Psoas muscle (tissue), 8 donors: ENCODE measurements around the gene SLC9A7. TPM values are rescaled to one million over a fixed set of nuclear protein-coding genes. Genes with fewer than 3 reads are reported as not detected.

Experiments used
- ATAC-seq, 4 donors: fragments of 200-7000 bp; cut with Tn5 transposase; one replicate each; pipeline ENCODE4 v1.9.1; 2020; ENCODE audit warnings: moderate library complexity in 3 of 4, mild to moderate bottlenecking in 2 of 4
- DNase-seq, 2 donors: peaks; one replicate each; pipeline ENCODE4 v3.0.0-alpha.2; 2020
- H3K27ac ChIP-seq: fragments of 200-600 bp; one replicate; pipeline ENCODE4 v1.8.0; 2022
- H3K27me3 ChIP-seq, 3 donors: fragments of 200-600 bp in 1 of 3; one replicate each; pipeline versions ENCODE4 v1.6.1 to v1.8.0; 2013 to 2022; ENCODE audit warnings: low read length in 2 of 3, mild to moderate bottlenecking in 2 of 3, moderate library complexity in 1 of 3; ENCODE audit not compliant: insufficient read depth in 3 of 3
- H3K36me3 ChIP-seq, 2 donors: fragments of 200-600 bp in 1 of 2; one replicate each; pipeline versions ENCODE4 v1.6.1 to v1.8.0; 2013 to 2022; ENCODE audit warnings: low read depth in 1 of 2, mild to moderate bottlenecking in 1 of 2, moderate library complexity in 1 of 2; ENCODE audit not compliant: insufficient read depth in 1 of 2
- H3K4me1 ChIP-seq: fragments of 200-600 bp; one replicate; pipeline ENCODE4 v1.8.0; 2022
- H3K4me3 ChIP-seq: fragments of 200-600 bp; one replicate; pipeline ENCODE4 v1.8.0; 2022; ENCODE audit warnings: mild to moderate bottlenecking
- H3K9me3 ChIP-seq: fragments of 200-600 bp; one replicate; pipeline ENCODE4 v1.8.0; 2022
- WGBS, 3 donors: extraction: QIAGEN DNeasy Blood & Tissue Kit; methylation state at CpG; one replicate each; pipeline versions ENCODE4 v1.1.6 to v1.1.7; 2013; 5-methylcytosine and 5-hydroxymethylcytosine counted together
- intact Hi-C, 2 donors: fragments of 100-400 bp; cut with DNase I; formaldehyde crosslinking; loops; one replicate each; pipeline versions ENCODE4 v1.11.0 to v1.14.2; 2022
- polyA plus RNA-seq, 3 donors: library from polyadenylated mRNA; stranded (reverse); fragments of 200-250 nt; gene quantifications; one replicate each; pipeline ENCODE4 v1.2.3, GENCODE V29; 2013
- total RNA-seq, 4 donors: library from RNA; stranded (reverse); fragmentation: NEBNext Ultra II Directional in 2 of 4; extraction: Animal tissue kit (Norgen Biotek cat#: 25700) in 2 of 4; gene quantifications; one replicate each; pipeline versions ENCODE4 v1.2.1 to v1.2.4, GENCODE V29; 2021 to 2023
- TF ChIP-seq, protein P1 (sequence below): fragments of 200-600 bp; IDR thresholded peaks from one replicate; pipeline ENCODE4 v1.8.0; 2022; ENCODE audit warnings: antibody characterized with exemption
- donor health status: healthy with polysubstance abuse.
- donor health status: DM: no; HTN: no; CAD: no; lungs with moderate emphysema.
- donor health status: Bipolar disorder and iron deficiency.
- donor health status: healthy.
- donor health status: DM: yes; HTN: yes; CAD: no.
- donor health status: DM: no; HTN: no; CAD: no.
- donor health status: DM: no; HTN: no; CAD: no.
- donor health status: DM: yes; HTN: yes; CAD: no.

Gene SLC9A7
- total and polyA plus RNA-seq, 7 donors, result 1.5 to 14.0 (median 8.2) TPM

DNA sequence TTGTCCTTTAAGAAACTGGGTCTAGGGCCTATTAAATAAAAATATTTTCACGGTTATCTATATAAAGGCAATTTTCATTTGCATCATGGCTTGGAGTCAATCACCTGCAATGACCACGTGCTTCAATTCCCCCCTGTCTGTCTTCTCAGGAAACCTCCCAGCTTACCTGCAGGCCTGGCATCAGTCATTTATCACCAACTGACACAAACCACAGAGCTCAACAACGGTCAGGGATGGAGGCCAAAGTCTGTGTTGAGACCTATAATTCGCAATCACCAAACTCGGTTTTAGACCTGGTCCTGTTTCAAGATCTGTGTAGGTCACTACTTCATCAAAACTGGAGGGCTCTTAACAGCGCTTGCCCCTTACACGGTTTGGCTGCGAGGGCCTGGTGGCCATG, 1.9 kb downstream of the SLC9A7 start:
- H3K27me3 ChIP-seq, result peaks cover 0 to 9% (median 0%) of the 10 kb centered on the region in 3 donors
- no peak for ATAC-seq
- no peak overlapping the region for H3K4me3 ChIP-seq
- no peaks in the 10 kb centered on the region for H3K9me3 ChIP-seq
- TF ChIP-seq, protein P1, sequence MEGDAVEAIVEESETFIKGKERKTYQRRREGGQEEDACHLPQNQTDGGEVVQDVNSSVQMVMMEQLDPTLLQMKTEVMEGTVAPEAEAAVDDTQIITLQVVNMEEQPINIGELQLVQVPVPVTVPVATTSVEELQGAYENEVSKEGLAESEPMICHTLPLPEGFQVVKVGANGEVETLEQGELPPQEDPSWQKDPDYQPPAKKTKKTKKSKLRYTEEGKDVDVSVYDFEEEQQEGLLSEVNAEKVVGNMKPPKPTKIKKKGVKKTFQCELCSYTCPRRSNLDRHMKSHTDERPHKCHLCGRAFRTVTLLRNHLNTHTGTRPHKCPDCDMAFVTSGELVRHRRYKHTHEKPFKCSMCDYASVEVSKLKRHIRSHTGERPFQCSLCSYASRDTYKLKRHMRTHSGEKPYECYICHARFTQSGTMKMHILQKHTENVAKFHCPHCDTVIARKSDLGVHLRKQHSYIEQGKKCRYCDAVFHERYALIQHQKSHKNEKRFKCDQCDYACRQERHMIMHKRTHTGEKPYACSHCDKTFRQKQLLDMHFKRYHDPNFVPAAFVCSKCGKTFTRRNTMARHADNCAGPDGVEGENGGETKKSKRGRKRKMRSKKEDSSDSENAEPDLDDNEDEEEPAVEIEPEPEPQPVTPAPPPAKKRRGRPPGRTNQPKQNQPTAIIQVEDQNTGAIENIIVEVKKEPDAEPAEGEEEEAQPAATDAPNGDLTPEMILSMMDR, result no peak
- no peak for DNase-seq
- no peaks in the 10 kb centered on the region for H3K36me3 ChIP-seq
- intact Hi-C loops, result loop anchor here in 1 of 2 donors (5.0 kb wide), 1 partner anchor 335 kb away; no protein-coding TSS in a partner anchor
- no peaks in the 10 kb centered on the region for H3K4me1 ChIP-seq
- H3K27ac ChIP-seq, result no peak overlapping the region
- 54 to 69% (median 60%) methylated on average over 8 of the region's 8 CpGs for WGBS, 3 donors

- TF ChIP-seq, protein P1, result no peak
- Histone ChIP-seq H3K27me3 (peaks cover 0 to 7% (median 0%) of the 10 kb centered on the region in 3 donors), H3K4me3 (no peak overlapping the region), H3K27ac (no peak overlapping the region), H3K4me1 (no peaks in the 10 kb centered on the region), H3K36me3 (no peaks in the 10 kb centered on the region), H3K9me3 (no peaks in the 10 kb centered on the region)
- 69 to 84% (median 80%) methylated on average over 10 of the region's 10 CpGs for WGBS, 3 donors
- intact Hi-C loops, result loop anchor here in 1 of 2 donors (5.0 kb wide), 1 partner anchor 337 kb away; no protein-coding TSS in a partner anchor
- ATAC-seq (no peak), DNase-seq (no peak)
These were observed 3.2 kb downstream of the SLC9A7 start for GRCh38 chrX:46755671-46756070.

GRCh38 chrX:46754586-46755061, 4.3 kb downstream of the SLC9A7 start:
- Histone ChIP-seq H3K4me3 (no peak overlapping the region), H3K9me3 (no peaks in the 10 kb centered on the region), H3K4me1 (no peaks in the 10 kb centered on the region), H3K36me3 (no peaks in the 10 kb centered on the region), H3K27ac (no peak overlapping the region), H3K27me3 (no peaks in the 10 kb centered on the region)
- TF ChIP-seq, protein P1, result no peak
- WGBS, 3 donors, result 47 to 67% (median 65%) methylated on average over 3 of the region's 3 CpGs
- intact Hi-C loops, result loop anchor here in 1 of 2 donors (5.0 kb wide), 1 partner anchor 338 kb away; no protein-coding TSS in a partner anchor
- no peak for DNase-seq
- ATAC-seq, result no peak

GRCh38 chrX:46754036-46754435, 4.9 kb downstream of the SLC9A7 start:
- H3K4me3 ChIP-seq, result no peak overlapping the region
- no peaks in the 10 kb centered on the region for H3K36me3 ChIP-seq
- no peaks in the 10 kb centered on the region for H3K4me1 ChIP-seq
- ATAC-seq (no peak), DNase-seq (no peak)
- H3K27me3 ChIP-seq, result no peaks in the 10 kb centered on the region
- TF ChIP-seq, protein P1, result no peak
- no peaks in the 10 kb centered on the region for H3K9me3 ChIP-seq
- intact Hi-C loops, result no loop called here
- H3K27ac ChIP-seq, result no peak overlapping the region

- DNase-seq (no peak), ATAC-seq (no peak)
- WGBS, 3 donors, result 46 to 58% (median 50%) methylated on average over 1 of the region's 1 CpG
- H3K27me3 ChIP-seq, result no peaks in the 10 kb centered on the region
- no peaks in the 10 kb centered on the region for H3K4me1 ChIP-seq
- H3K36me3 ChIP-seq, result no peaks in the 10 kb centered on the region
- intact Hi-C loops, result no loop called here
- no peak overlapping the region for H3K27ac ChIP-seq
- H3K4me3 ChIP-seq, result no peak overlapping the region
- no peaks in the 10 kb centered on the region for H3K9me3 ChIP-seq
- TF ChIP-seq, protein P1, result no peak
These were observed 8.0 kb downstream of the SLC9A7 start for GRCh38 chrX:46750889-46751288.
